ENCODE measurements around the gene VSTM2L.

- TF ChIP-seq EZH2 (IDR thresholded peaks at IDR 0.05; ENCODE audit: borderline replicate concordance, low read depth, low read length, severe bottlenecking) (no peak), POLR2AphosphoS5 (IDR thresholded peaks at IDR 0.05; ENCODE audit: insufficient read depth, low read depth, low read length) (no peak)
- TF ChIP-seq, protein P1, sequence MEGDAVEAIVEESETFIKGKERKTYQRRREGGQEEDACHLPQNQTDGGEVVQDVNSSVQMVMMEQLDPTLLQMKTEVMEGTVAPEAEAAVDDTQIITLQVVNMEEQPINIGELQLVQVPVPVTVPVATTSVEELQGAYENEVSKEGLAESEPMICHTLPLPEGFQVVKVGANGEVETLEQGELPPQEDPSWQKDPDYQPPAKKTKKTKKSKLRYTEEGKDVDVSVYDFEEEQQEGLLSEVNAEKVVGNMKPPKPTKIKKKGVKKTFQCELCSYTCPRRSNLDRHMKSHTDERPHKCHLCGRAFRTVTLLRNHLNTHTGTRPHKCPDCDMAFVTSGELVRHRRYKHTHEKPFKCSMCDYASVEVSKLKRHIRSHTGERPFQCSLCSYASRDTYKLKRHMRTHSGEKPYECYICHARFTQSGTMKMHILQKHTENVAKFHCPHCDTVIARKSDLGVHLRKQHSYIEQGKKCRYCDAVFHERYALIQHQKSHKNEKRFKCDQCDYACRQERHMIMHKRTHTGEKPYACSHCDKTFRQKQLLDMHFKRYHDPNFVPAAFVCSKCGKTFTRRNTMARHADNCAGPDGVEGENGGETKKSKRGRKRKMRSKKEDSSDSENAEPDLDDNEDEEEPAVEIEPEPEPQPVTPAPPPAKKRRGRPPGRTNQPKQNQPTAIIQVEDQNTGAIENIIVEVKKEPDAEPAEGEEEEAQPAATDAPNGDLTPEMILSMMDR (IDR thresholded peaks at IDR 0.05; ENCODE audit: extremely low read depth in 1 of 2, insufficient read depth in 1 of 2, low read depth in 1 of 2, low read length in 2 of 2) = no peak
Observed at GRCh38 chr20:37973059-37973910, 70.4 kb downstream of the VSTM2L start.
